Activated CD4-positive, alpha-beta memory T cell treated with anti-CD3 and anti-CD28 coated beads for 36 hours (primary cell): Measurements from ENCODE around the gene DHX30. TPM values are rescaled to one million over a fixed set of nuclear protein-coding genes. Genes with fewer than 3 reads are reported as not detected.
"Not testable (repeated sequence)": the region's sequence is repeated elsewhere in the genome, so short reads cannot be mapped to it uniquely, and the experiment has no call there.

Experiments
- CTCF ChIA-PET: fragments of 350-600 bp; sonication (Branson Sonifier 250); formaldehyde crosslinking; loops from one replicate; lab custom pipeline; 2021; ENCODE audit warnings: antibody characterized with exemption, inconsistent platforms; lab: Charles Lee
- POLR2A ChIA-PET: fragments of 350-600 bp; sonication (Branson Sonifier 250); formaldehyde crosslinking; loops from one replicate; lab custom pipeline; 2021; ENCODE audit warnings: antibody characterized with exemption; lab: Charles Lee
- DNase-seq: peaks from one replicate; pipeline ENCODE4 v3.0.0-alpha.2; 2020
- H3K27ac Mint-ChIP-seq: one replicate; pipeline ENCODE4 v1.8.0; 2021; ENCODE audit warnings: mixed read lengths
- H3K27me3 Mint-ChIP-seq: one replicate; pipeline ENCODE4 v1.8.0; 2021; ENCODE audit warnings: mixed read lengths
- H3K36me3 Mint-ChIP-seq: one replicate; pipeline ENCODE4 v1.8.0; 2021; ENCODE audit warnings: mixed read lengths
- H3K4me1 Mint-ChIP-seq: one replicate; pipeline ENCODE4 v1.8.0; 2021; ENCODE audit warnings: low read depth, mixed read lengths
- H3K4me3 Mint-ChIP-seq: one replicate; pipeline ENCODE4 v1.8.0; 2021; ENCODE audit warnings: mild to moderate bottlenecking, mixed read lengths
- H3K9me3 Mint-ChIP-seq: one replicate; pipeline ENCODE4 v1.8.0; 2021; ENCODE audit warnings: mixed read lengths
- intact Hi-C: fragments of 100-400 bp; cut with micrococcal nuclease; formaldehyde crosslinking; loops from one replicate; pipeline ENCODE4 v1.15.1; 2023
- total RNA-seq, 2 experiments: library from RNA; stranded (reverse); gene quantifications; one replicate each; pipeline ENCODE4 v1.2.3, GENCODE V29; 2021

DHX30 gene
- total RNA-seq, 2 experiments from 2014 or later = 76.7 to 77.5 TPM

- Mint-ChIP-seq H3K4me1 (peaks cover 30% of the 10 kb centered on the region), H3K27ac (peak overlapping the region; percentile 84), H3K4me3 (peak overlapping the region; percentile 87), H3K36me3 (peaks cover 27% of the 10 kb centered on the region), H3K9me3 (peaks cover 3% of the 10 kb centered on the region), H3K27me3 (no peaks in the 10 kb centered on the region)
- DNase-seq = peak; percentile 85
- CTCF ChIA-PET = interaction anchor here (0.6 to 3.9 kb wide), 26 partner anchors 9 to 358 kb away, joined by 3 to 64 read pairs (median 4); partner anchors contain the start of genes DHX30 and SCAP
- intact Hi-C loops = loop anchor here (1.0 to 10.0 kb wide), 3 partner anchors 22 to 330 kb away; partner anchors contain the start of gene DHX30
- POLR2A ChIA-PET = interaction anchor here (0.6 to 2.9 kb wide), 13 partner anchors 10 to 363 kb away, joined by 3 to 10 read pairs (median 4); partner anchors contain the start of genes CDC25A, DHX30 and SMARCC1
These were observed 21.9 kb downstream of the DHX30 start for GRCh38 chr3:47824541-47825473.

GRCh38 chr3:47825590-47825989 is 22.7 kb downstream of the DHX30 start:
- H3K9me3 Mint-ChIP-seq = peaks cover 3% of the 10 kb centered on the region
- no peak for DNase-seq
- peak overlapping the region; percentile 87 for H3K4me3 Mint-ChIP-seq
- ChIA-PET POLR2A (interaction anchor here (0.6 to 2.9 kb wide), 13 partner anchors 11 to 362 kb away, joined by 3 to 10 read pairs (median 4); partner anchors contain the start of genes CDC25A, DHX30 and SMARCC1), CTCF (interaction anchor here (0.7 to 3.9 kb wide), 23 partner anchors 9 to 357 kb away, joined by 3 to 64 read pairs (median 5); partner anchors contain the start of genes DHX30 and SCAP)
- intact Hi-C loops = loop anchor here (1.0 to 10.0 kb wide), 3 partner anchors 23 to 329 kb away; partner anchors contain the start of gene DHX30
- H3K27ac Mint-ChIP-seq = peak overlapping the region; percentile 69
- peaks cover 30% of the 10 kb centered on the region for H3K4me1 Mint-ChIP-seq
- no peaks in the 10 kb centered on the region for H3K27me3 Mint-ChIP-seq
- peaks cover 30% of the 10 kb centered on the region for H3K36me3 Mint-ChIP-seq

GRCh38 chr3:47829482-47829881 is 26.5 kb downstream of the DHX30 start:
- H3K27ac Mint-ChIP-seq, H3K27me3 Mint-ChIP-seq, DNase-seq, H3K4me3 Mint-ChIP-seq, POLR2A ChIA-PET, H3K9me3 Mint-ChIP-seq: not testable (repeated sequence)
- Mint-ChIP-seq H3K36me3 (peaks cover 39% of the 10 kb centered on the region), H3K4me1 (peaks cover 29% of the 10 kb centered on the region)
- intact Hi-C loops = loop anchor here (10.0 kb wide), 1 partner anchor 325 kb away; no protein-coding TSS in a partner anchor
- CTCF ChIA-PET = interaction anchor here (0.8 kb wide), 1 partner anchor 307 kb away, joined by 3 read pairs; no protein-coding TSS in a partner anchor

- intact Hi-C loops = no loop called here
- H3K9me3 Mint-ChIP-seq = no peaks in the 10 kb centered on the region
- CTCF ChIA-PET = interaction anchor here (0.7 to 5.1 kb wide), 12 partner anchors 12 to 315 kb away, joined by 3 to 64 read pairs (median 4); no protein-coding TSS in a partner anchor
- H3K27me3 Mint-ChIP-seq = no peaks in the 10 kb centered on the region
- POLR2A ChIA-PET = interaction anchor here (2.9 kb wide), 1 partner anchor 12 kb away, joined by 10 read pairs; no protein-coding TSS in a partner anchor
- no peak for DNase-seq
- H3K27ac Mint-ChIP-seq = no peak overlapping the region
- H3K4me1 Mint-ChIP-seq = no peaks in the 10 kb centered on the region
- H3K36me3 Mint-ChIP-seq = peaks cover 38% of the 10 kb centered on the region
- H3K4me3 Mint-ChIP-seq = no peak overlapping the region
These were observed 34.0 kb downstream of the DHX30 start for GRCh38 chr3:47836986-47837385.

- no peaks in the 10 kb centered on the region for H3K4me1 Mint-ChIP-seq
- peak overlapping the region; percentile 14 for H3K27ac Mint-ChIP-seq
- H3K4me3 Mint-ChIP-seq = no peak overlapping the region
- peaks cover 37% of the 10 kb centered on the region for H3K36me3 Mint-ChIP-seq
- DNase-seq = no peak
- intact Hi-C loops = no loop called here
- no peaks in the 10 kb centered on the region for H3K27me3 Mint-ChIP-seq
- POLR2A ChIA-PET = interaction anchor here (2.9 kb wide), 1 partner anchor 13 kb away, joined by 10 read pairs; no protein-coding TSS in a partner anchor
- H3K9me3 Mint-ChIP-seq = no peaks in the 10 kb centered on the region
- CTCF ChIA-PET = interaction anchor here (0.7 to 5.1 kb wide), 7 partner anchors 11 to 758 kb away, joined by 3 to 64 read pairs (median 5); no protein-coding TSS in a partner anchor
These were observed 35.6 kb downstream of the DHX30 start for GRCh38 chr3:47838503-47838902.

GRCh38 chr3:47841786-47842349 is 38.9 kb downstream of the DHX30 start:
- ChIA-PET CTCF (interaction anchor here (3.4 to 5.1 kb wide), 2 partner anchors 17 kb away, joined by 15 to 64 read pairs; no protein-coding TSS in a partner anchor), POLR2A (no interaction called here)
- Mint-ChIP-seq H3K27me3 (no peaks in the 10 kb centered on the region), H3K9me3 (no peaks in the 10 kb centered on the region), H3K36me3 (peaks cover 43% of the 10 kb centered on the region), H3K4me3 (no peak overlapping the region), H3K27ac (no peak overlapping the region), H3K4me1 (no peaks in the 10 kb centered on the region)
- DNase-seq = no peak
- intact Hi-C loops = no loop called here

GRCh38 chr3:47846186-47846879 is 43.4 kb downstream of the DHX30 start:
- no peaks in the 10 kb centered on the region for H3K27me3 Mint-ChIP-seq
- intact Hi-C loops = no loop called here
- ChIA-PET CTCF (no interaction called here), POLR2A (no interaction called here)
- H3K36me3 Mint-ChIP-seq = peaks cover 46% of the 10 kb centered on the region
- DNase-seq = no peak
- H3K9me3 Mint-ChIP-seq = no peaks in the 10 kb centered on the region
- no peaks in the 10 kb centered on the region for H3K4me1 Mint-ChIP-seq
- H3K27ac Mint-ChIP-seq = no peak overlapping the region
- H3K4me3 Mint-ChIP-seq = no peak overlapping the region

GRCh38 chr3:47846880-47847248 is 43.9 kb downstream of the DHX30 start:
- DNase-seq = no peak
- POLR2A ChIA-PET = no interaction called here
- H3K9me3 Mint-ChIP-seq = no peaks in the 10 kb centered on the region
- H3K4me3 Mint-ChIP-seq = no peak overlapping the region
- CTCF ChIA-PET = no interaction called here
- H3K4me1 Mint-ChIP-seq = no peaks in the 10 kb centered on the region
- no peaks in the 10 kb centered on the region for H3K27me3 Mint-ChIP-seq
- H3K36me3 Mint-ChIP-seq = peaks cover 41% of the 10 kb centered on the region
- intact Hi-C loops = no loop called here
- H3K27ac Mint-ChIP-seq = no peak overlapping the region

GRCh38 chr3:47847260-47847659 is 44.3 kb downstream of the DHX30 start:
- CTCF ChIA-PET = no interaction called here

GRCh38 chr3:47847801-47848518 is 45.0 kb downstream of the DHX30 start:
- Mint-ChIP-seq H3K9me3 (no peaks in the 10 kb centered on the region), H3K27me3 (no peaks in the 10 kb centered on the region), H3K4me1 (no peaks in the 10 kb centered on the region), H3K4me3 (no peak overlapping the region), H3K36me3 (peaks cover 39% of the 10 kb centered on the region), H3K27ac (no peak overlapping the region)
- no peak for DNase-seq
- CTCF ChIA-PET = no interaction called here
- intact Hi-C loops = no loop called here
- POLR2A ChIA-PET = no interaction called here

More at GRCh38 chr3:47847260-47847659, 44.3 kb downstream of the DHX30 start:
- H3K4me3 Mint-ChIP-seq = no peak overlapping the region
- H3K4me1 Mint-ChIP-seq = no peaks in the 10 kb centered on the region
- no peak overlapping the region for H3K27ac Mint-ChIP-seq
- intact Hi-C loops = no loop called here
- H3K36me3 Mint-ChIP-seq = peaks cover 39% of the 10 kb centered on the region
- DNase-seq = no peak
- H3K27me3 Mint-ChIP-seq = no peaks in the 10 kb centered on the region
- POLR2A ChIA-PET = no interaction called here
- H3K9me3 Mint-ChIP-seq = no peaks in the 10 kb centered on the region
